Endothelial cell of umbilical vein (primary cell): ENCODE results near the gene TARP.
"Not testable (repeated sequence)": the region's sequence is repeated elsewhere in the genome, so short reads cannot be mapped to it uniquely, and the experiment has no call there.

Source experiments
- BruUV-seq: library from RNA; stranded (reverse); fragments of 400-500 nt; replicated peaks from 2 replicates; lab custom pipeline; 2021; lab: Mats Ljungman, UMichigan
- CTCF ChIA-PET: fragments of 300-600, 350-600 bp; sonication (Branson Sonifier 250); formaldehyde crosslinking; loops from one replicate; lab custom pipeline; 2021; ENCODE audit warnings: antibody characterized with exemption, inconsistent platforms; lab: Charles Lee
- POLR2A ChIA-PET: fragments of 300-600, 350-600 bp; sonication (Branson Sonifier 250); formaldehyde crosslinking; loops from one replicate; lab custom pipeline; 2021; ENCODE audit warnings: antibody characterized with exemption, inconsistent platforms; lab: Charles Lee
- DNase-seq: peaks from one replicate; pipeline ENCODE4 v3.0.0-alpha.2; 2011; ENCODE audit warnings: low read depth, low spot score
- FAIRE-seq: peaks from 2 replicates; lab custom pipeline; 2011; peaks lifted over from hg19 to GRCh38; lab: Jason Lieb, UNC
- H2AFZ ChIP-seq: 2 replicates; pipeline ENCODE4 v1.6.0; 2012; ENCODE audit warnings: low read depth, low read length, control low read depth, inconsistent platforms
- H3K27ac ChIP-seq: 2 replicates; pipeline ENCODE4 v1.5.1; 2011; ENCODE audit warnings: low read depth, mild to moderate bottlenecking, control low read depth, low read length, moderate library complexity; ENCODE audit not compliant: insufficient read depth
- H3K27me3 ChIP-seq, 2 experiments: 2 replicates each; pipeline versions ENCODE4 v1.6.0 to v1.6.1; 2011; ENCODE audit warnings: low read length in 2 of 2, mixed read lengths in 1 of 2; ENCODE audit not compliant: control insufficient read depth in 2 of 2, insufficient read depth in 2 of 2
- H3K36me3 ChIP-seq, 2 experiments: 2 replicates in 1 of 2; 3 replicates in 1 of 2; pipeline ENCODE4 v1.5.1; 2011; ENCODE audit warnings: low read length in 2 of 2, mild to moderate bottlenecking in 1 of 2, moderate library complexity in 1 of 2; ENCODE audit not compliant: control insufficient read depth in 2 of 2, insufficient read depth in 2 of 2; ENCODE audit errors: extremely low read depth in 1 of 2
- H3K4me1 ChIP-seq: 3 replicates; pipeline ENCODE4 v1.5.1; 2011; ENCODE audit warnings: mild to moderate bottlenecking, low read length; ENCODE audit not compliant: control insufficient read depth, insufficient read depth; ENCODE audit errors: extremely low read depth
- H3K4me2 ChIP-seq: 2 replicates; pipeline ENCODE4 v1.6.1; 2011; ENCODE audit warnings: low read length, control low read depth, mixed read lengths; ENCODE audit not compliant: insufficient read depth
- H3K4me3 ChIP-seq, 3 experiments: fragments of 200-600 bp in 1 of 3; sonication (generic), shearing (Covaris generic) in 1 of 3; replicated peaks in 1 of 3; 2 replicates each; pipeline ENCODE4 v1.5.1; 2011 to 2016; ENCODE audit warnings: control low read depth in 3 of 3, low read length in 3 of 3, mild to moderate bottlenecking in 2 of 3, inconsistent platforms in 1 of 3, low read depth in 1 of 3, moderate library complexity in 1 of 3; ENCODE audit not compliant: insufficient read depth in 1 of 3
- H3K79me2 ChIP-seq: 2 replicates; pipeline ENCODE4 v1.6.0; 2012; ENCODE audit warnings: low read length, inconsistent platforms; ENCODE audit not compliant: control insufficient read depth, insufficient read depth
- H3K9ac ChIP-seq: replicated peaks from 2 replicates; pipeline ENCODE3; 2011; ENCODE audit warnings: low read length, control low read depth; ENCODE audit not compliant: insufficient read depth; ENCODE audit errors: extremely low read depth
- H3K9me1 ChIP-seq: replicated peaks from 3 replicates; pipeline ENCODE4 v1.6.0; 2011; ENCODE audit warnings: mild to moderate bottlenecking, low read length; ENCODE audit not compliant: control insufficient read depth, insufficient read depth; ENCODE audit errors: extremely low read depth
- H3K9me3 ChIP-seq: replicated peaks from 2 replicates; pipeline ENCODE4 v1.5.1; 2012; ENCODE audit warnings: low read length, inconsistent platforms; ENCODE audit not compliant: control insufficient read depth, insufficient read depth
- H4K20me1 ChIP-seq: replicated peaks from 2 replicates; pipeline ENCODE3; 2011; ENCODE audit warnings: mild to moderate bottlenecking, low read length; ENCODE audit not compliant: control insufficient read depth, insufficient read depth; ENCODE audit errors: extremely low read depth
- FOS ChIP-seq: IDR thresholded peaks from 2 replicates; pipeline ENCODE4 v1.6.1; 2011; ENCODE audit warnings: mild to moderate bottlenecking, low read length, moderate library complexity, borderline replicate concordance; ENCODE audit not compliant: insufficient read depth
- GATA2 ChIP-seq: IDR thresholded peaks from 2 replicates; pipeline ENCODE4 v1.7.0; 2011; ENCODE audit warnings: low read depth, mild to moderate bottlenecking, moderate library complexity, mixed read lengths, low read length; ENCODE audit not compliant: insufficient read length, insufficient read depth
- dilution Hi-C: fragments of 300-500 bp; cut with MboI; formaldehyde crosslinking; loops from one replicate; pipeline ENCODE4 v1.15.0; 2019; ENCODE audit warnings: low sequenced_read_pairs; ENCODE audit not compliant: extremely low pct_ligation_motif_present
- intact Hi-C: fragments of 100-400 bp; cut with micrococcal nuclease; formaldehyde crosslinking; loops from one replicate; pipeline ENCODE4 v1.10.0; 2022
- TF ChIP-seq, protein P1 (sequence below), 2 donors: IDR thresholded peaks; 1 replicate in 1 of 2; 2 replicates in 1 of 2; pipeline ENCODE4 v1.5.1; 2011; ENCODE audit warnings: low read length in 2 of 2, mild to moderate bottlenecking in 2 of 2, moderate library complexity in 2 of 2, control low read depth in 1 of 2, inconsistent platforms in 1 of 2, low read depth in 1 of 2; ENCODE audit not compliant: insufficient read depth in 1 of 2; ENCODE audit errors: extremely low read depth in 1 of 2

The TARP gene

DNA sequence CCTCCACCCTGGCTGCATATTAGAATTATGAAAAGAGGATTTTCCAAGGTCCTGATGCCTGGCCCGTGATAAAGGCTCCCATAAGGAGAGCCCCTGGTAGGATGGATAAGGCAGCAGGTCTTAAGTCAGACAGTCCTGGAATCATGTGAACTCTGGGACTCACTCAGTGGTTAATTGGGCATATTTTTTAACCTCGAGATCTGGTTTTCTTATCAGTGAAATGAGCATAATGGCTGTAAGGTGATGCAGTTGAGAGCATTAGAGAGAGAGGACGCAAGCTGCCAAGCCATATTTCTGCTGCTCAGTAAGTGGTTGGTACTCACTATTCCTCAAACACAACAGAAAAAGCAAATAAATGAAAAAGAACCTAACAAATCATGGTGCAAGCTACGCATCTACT is 37.8 kb downstream of the TARP start:
- Histone ChIP-seq H3K4me1 (no peaks in the 10 kb centered on the region), H2AFZ (no peak overlapping the region), H3K79me2 (no peaks in the 10 kb centered on the region), H3K27me3 (peaks cover 0 to 2% of the 10 kb centered on the region in 2 experiments), H3K9me3 (no peaks in the 10 kb centered on the region), H3K9ac (no peak overlapping the region), H3K4me3 (no peak overlapping the region), H3K9me1 (no peaks in the 10 kb centered on the region), H3K27ac (no peak overlapping the region), H3K36me3 (peaks cover 0 to 5% of the 10 kb centered on the region in 2 experiments), H4K20me1 (no peaks in the 10 kb centered on the region), H3K4me2 (no peak overlapping the region)
- ChIA-PET CTCF (interaction anchor here (1.0 to 4.3 kb wide), 2 partner anchors 12 to 20 kb away, joined by 4 to 26 read pairs; no protein-coding TSS in a partner anchor), POLR2A (no interaction called here)
- intact Hi-C loops (no loop called here), dilution Hi-C loops (no loop called here)
- TF ChIP-seq FOS = no peak
- no peak for TF ChIP-seq GATA2
- TF ChIP-seq, protein P1, sequence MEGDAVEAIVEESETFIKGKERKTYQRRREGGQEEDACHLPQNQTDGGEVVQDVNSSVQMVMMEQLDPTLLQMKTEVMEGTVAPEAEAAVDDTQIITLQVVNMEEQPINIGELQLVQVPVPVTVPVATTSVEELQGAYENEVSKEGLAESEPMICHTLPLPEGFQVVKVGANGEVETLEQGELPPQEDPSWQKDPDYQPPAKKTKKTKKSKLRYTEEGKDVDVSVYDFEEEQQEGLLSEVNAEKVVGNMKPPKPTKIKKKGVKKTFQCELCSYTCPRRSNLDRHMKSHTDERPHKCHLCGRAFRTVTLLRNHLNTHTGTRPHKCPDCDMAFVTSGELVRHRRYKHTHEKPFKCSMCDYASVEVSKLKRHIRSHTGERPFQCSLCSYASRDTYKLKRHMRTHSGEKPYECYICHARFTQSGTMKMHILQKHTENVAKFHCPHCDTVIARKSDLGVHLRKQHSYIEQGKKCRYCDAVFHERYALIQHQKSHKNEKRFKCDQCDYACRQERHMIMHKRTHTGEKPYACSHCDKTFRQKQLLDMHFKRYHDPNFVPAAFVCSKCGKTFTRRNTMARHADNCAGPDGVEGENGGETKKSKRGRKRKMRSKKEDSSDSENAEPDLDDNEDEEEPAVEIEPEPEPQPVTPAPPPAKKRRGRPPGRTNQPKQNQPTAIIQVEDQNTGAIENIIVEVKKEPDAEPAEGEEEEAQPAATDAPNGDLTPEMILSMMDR (IDR thresholded peaks at IDR 0.05; ENCODE audit: extremely low read depth in 1 of 2, insufficient read depth in 1 of 2, low read depth in 1 of 2, low read length in 2 of 2) = no peak
- BruUV-seq = no TSS peak
- FAIRE-seq = no peak
- DNase-seq = no peak

DNA sequence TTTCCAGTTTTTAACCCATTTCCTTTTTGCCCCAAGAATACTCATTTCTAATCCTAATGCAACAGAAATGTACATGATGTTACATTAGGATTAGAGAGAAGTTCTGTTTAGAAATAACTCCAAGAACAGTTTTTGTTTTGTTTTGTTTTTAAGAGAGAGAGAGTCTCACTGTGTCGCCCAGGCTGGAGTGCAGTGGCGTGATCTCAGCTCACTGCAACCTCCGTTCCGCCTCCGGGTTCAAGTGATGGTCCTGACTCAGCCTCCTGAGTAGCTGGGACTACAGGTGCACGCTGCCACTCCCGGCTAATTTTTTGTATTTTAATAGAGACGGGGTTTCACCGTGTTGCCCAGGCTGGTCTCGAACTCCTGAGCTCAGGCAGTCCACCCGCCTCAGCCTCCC is 38.7 kb downstream of the TARP start:
- H3K9me1 ChIP-seq, BruUV-seq, H3K4me2 ChIP-seq, FAIRE-seq, H4K20me1 ChIP-seq, dilution Hi-C loops, H3K27ac ChIP-seq, DNase-seq, H3K36me3 ChIP-seq, H3K9me3 ChIP-seq, H3K9ac ChIP-seq, H3K4me3 ChIP-seq, H2AFZ ChIP-seq, POLR2A ChIA-PET, H3K4me1 ChIP-seq, H3K27me3 ChIP-seq, intact Hi-C loops, H3K79me2 ChIP-seq: not testable (repeated sequence)
- CTCF ChIA-PET = interaction anchor here (0.6 to 4.3 kb wide), 3 partner anchors 11 to 141 kb away, joined by 3 to 26 read pairs (median 4); no protein-coding TSS in a partner anchor
